Coronary artery (tissue), 2 donors: Measurements from ENCODE around the gene SLC6A4.

Experiments
- DNase-seq: peaks from one replicate; pipeline ENCODE4 v3.0.0-alpha.2; 2017; ENCODE audit warnings: low spot score
- H3K27ac ChIP-seq, 2 donors: fragments of 200-600 bp; sonication (generic); one replicate each; pipeline ENCODE4 v1.5.1; 2016 to 2019
- H3K4me3 ChIP-seq: fragments of 200-600 bp; sonication (generic); 2 replicates; pipeline ENCODE4 v1.5.1; 2016; ENCODE audit warnings: mild to moderate bottlenecking, moderate library complexity
- TF ChIP-seq, protein P1 (sequence below): fragments of 200-600 bp; sonication (generic); IDR thresholded peaks from one replicate; pipeline ENCODE4 v1.5.1; 2019; ENCODE audit warnings: antibody characterized with exemption

The SLC6A4 gene

DNA sequence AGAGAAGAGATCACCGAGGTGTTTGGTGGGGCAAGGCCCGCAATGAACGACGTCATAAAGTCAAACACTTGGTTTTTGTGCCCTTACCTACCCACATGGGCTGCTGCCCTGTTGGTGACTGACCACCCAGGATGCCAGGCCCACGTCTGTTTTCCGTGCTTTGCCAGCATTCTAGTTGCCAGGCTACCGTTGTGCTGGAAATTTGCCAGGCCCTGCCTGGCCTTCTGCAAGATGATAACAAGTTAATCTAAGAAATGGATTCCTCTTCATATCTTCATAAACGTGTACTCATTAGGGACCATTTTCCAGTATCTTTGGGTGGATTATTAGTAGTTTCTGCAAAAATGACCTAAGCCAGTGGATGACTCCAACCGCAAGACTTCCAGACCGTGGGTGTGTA is 35.4 kb downstream of the SLC6A4 start:
- Histone ChIP-seq H3K27ac (no peak overlapping the region), H3K4me3 (no peak overlapping the region)
- TF ChIP-seq, protein P1, sequence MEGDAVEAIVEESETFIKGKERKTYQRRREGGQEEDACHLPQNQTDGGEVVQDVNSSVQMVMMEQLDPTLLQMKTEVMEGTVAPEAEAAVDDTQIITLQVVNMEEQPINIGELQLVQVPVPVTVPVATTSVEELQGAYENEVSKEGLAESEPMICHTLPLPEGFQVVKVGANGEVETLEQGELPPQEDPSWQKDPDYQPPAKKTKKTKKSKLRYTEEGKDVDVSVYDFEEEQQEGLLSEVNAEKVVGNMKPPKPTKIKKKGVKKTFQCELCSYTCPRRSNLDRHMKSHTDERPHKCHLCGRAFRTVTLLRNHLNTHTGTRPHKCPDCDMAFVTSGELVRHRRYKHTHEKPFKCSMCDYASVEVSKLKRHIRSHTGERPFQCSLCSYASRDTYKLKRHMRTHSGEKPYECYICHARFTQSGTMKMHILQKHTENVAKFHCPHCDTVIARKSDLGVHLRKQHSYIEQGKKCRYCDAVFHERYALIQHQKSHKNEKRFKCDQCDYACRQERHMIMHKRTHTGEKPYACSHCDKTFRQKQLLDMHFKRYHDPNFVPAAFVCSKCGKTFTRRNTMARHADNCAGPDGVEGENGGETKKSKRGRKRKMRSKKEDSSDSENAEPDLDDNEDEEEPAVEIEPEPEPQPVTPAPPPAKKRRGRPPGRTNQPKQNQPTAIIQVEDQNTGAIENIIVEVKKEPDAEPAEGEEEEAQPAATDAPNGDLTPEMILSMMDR = no peak
- no peak for DNase-seq

DNA sequence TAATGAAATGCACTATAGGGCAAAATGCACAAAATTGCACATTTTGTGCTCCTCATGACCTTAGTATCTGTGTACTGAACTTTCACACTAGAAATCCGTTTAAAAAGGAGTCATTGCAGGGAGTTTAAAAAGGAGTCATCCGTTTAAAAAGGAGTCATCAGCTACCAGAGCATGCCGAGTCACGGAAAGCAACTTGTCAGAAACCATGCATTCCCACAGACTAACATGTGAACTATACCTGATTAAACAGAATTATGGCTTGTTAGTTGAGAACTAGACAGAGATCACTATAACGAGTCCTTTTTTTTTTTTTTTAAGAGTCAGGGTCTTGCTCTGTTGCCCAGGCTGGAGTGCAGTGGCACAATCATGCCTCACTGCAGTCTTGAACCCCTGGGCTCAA is 35.9 kb downstream of the SLC6A4 start:
- TF ChIP-seq, protein P1 = no peak
- no peak for DNase-seq
- Histone ChIP-seq H3K4me3 (no peak overlapping the region), H3K27ac (no peak overlapping the region)

DNA sequence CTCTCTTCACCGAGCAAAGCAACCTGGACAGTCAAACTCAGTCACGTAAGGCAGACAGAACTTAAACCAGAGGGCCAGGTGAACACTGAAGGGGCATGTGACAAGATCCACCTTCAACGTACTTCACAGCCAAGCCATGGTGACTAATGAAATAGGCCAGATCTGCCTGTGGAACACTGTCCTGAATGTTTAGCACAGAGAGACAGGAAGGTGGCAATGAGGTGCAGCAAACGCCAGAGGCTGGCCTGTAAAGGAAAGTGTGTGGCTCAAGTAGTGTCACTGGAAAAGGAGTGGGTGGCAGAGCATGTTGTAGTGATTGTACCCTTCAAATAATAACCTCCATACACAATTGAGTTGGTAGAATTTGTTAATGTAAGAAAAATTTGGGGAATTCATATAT is 38.1 kb downstream of the SLC6A4 start:
- DNase-seq = no peak
- H3K4me3 ChIP-seq = no peak overlapping the region
- TF ChIP-seq, protein P1 = no peak
- H3K27ac ChIP-seq = no peak overlapping the region

DNA sequence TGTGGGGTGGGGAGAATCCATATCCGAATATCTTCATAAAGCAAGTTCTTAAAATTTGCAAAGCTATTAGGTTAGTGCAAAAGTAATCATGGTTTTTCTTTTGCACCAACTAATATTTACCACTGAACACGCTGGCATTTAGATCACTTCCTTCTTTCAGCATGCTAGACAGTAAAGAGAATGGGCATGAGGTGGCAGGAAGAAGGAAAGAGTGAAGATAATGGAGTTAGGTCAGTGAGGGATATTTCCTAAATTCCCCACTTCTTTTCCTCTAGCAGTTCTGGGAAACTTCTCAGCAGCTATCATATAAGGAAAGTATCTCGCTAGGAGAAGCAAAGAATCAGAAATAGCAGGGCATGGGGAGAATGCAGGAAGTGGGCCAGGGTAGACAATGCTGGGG is 39.0 kb downstream of the SLC6A4 start:
- TF ChIP-seq, protein P1 = no peak
- Histone ChIP-seq H3K27ac (no peak overlapping the region), H3K4me3 (no peak overlapping the region)
- DNase-seq = no peak

DNA sequence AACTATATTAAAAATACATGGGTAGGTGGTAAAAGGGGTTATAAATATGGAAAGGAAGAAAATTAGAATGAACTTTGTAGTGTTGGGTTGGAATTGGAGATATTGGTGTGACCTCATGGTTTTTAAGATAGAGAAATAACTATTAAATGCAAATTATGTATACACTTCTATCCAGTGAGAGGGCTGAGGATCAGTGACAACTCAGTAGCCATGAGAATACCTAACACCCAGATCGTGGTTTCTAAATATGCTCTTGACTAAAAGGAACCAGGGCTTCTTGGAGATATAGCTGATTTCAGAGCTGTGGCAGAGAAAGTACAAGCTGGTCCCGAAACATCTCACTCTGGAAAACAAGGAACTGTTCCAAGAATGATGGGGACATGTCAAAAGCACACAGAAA is 44.4 kb downstream of the SLC6A4 start:
- Histone ChIP-seq H3K4me3 (no peak overlapping the region), H3K27ac (no peak overlapping the region)
- DNase-seq = no peak
- TF ChIP-seq, protein P1 = no peak

DNA sequence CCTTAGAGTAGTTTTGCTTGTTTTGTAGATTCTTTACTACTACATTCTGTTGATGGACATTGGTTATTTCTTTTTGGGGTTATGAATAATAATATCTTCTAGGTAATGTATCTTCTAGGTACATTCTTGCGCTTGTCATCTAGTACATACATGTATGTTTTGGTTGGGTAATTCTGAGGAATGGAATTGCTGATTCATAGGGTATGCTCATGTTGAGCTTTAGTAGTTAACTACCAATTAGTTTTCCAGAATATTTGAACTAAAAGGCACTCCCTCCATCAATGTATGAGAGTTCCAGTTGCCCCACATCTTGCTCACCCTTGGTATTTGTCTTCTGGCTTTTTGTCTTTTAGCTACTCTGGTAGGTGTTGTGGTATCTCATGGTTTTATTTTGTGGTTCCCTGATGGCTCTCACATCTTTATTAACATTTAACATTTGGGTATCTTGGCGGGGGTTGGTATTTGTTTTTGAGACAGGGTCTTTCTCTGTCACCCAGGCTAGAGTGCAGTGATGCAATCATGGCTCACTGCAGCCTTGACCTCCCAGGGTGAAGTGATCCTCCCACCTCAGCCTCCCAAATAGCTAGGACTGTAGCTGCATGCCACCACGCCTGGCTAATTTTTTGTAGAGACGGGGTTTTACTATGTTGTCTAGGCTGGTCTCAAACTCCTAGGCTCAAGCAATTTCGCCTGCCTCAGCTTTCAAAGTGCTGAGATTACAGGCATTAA is 47.1 kb downstream of the SLC6A4 start:
- H3K27ac ChIP-seq = no peak overlapping the region
- no peak overlapping the region for H3K4me3 ChIP-seq
- DNase-seq = no peak
- TF ChIP-seq, protein P1 = no peak

DNA sequence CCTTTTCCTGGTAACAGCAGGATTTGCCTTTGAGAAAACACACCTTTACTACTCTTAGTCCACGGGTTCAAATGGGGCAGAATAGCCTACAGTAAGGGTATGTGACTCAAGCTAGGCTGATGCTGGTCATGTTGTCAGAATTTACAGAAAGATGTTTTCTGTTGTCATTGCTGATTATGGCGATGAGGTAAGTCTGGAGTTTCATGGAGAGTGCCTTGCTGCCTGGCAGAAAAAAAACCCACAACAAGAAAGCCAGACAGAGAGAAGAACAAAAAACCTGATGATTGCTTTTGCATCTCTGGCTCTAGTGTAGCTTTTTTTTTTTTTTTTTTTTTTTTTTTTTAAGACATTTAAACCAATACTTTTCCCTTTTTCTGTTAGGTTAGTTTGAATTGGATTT is 47.9 kb downstream of the SLC6A4 start:
- H3K27ac ChIP-seq = no peak overlapping the region
- no peak overlapping the region for H3K4me3 ChIP-seq
- DNase-seq = no peak
- TF ChIP-seq, protein P1 = no peak
